Gastroesophageal sphincter (tissue), 3 donors: ENCODE measurements around the gene UNC13C.

ENCODE experiments used
- POLR2A ChIP-seq, 2 donors: fragments of 450-650 bp; IDR thresholded peaks; one replicate each; pipeline ENCODE4 v1.6.1; 2017; ENCODE audit warnings: antibody characterized with exemption in 2 of 2, mild to moderate bottlenecking in 2 of 2, moderate library complexity in 1 of 2
- TF ChIP-seq, protein P1 (sequence below), 4 experiments: fragments of 200-600 bp in 2 of 4; fragments of 450-650 bp in 2 of 4; sonication (generic) in 1 of 4; IDR thresholded peaks; one replicate each; pipeline ENCODE4 v1.5.1; 2017 to 2019; ENCODE audit warnings: antibody characterized with exemption in 4 of 4, mild to moderate bottlenecking in 2 of 4, moderate library complexity in 2 of 4

DNA sequence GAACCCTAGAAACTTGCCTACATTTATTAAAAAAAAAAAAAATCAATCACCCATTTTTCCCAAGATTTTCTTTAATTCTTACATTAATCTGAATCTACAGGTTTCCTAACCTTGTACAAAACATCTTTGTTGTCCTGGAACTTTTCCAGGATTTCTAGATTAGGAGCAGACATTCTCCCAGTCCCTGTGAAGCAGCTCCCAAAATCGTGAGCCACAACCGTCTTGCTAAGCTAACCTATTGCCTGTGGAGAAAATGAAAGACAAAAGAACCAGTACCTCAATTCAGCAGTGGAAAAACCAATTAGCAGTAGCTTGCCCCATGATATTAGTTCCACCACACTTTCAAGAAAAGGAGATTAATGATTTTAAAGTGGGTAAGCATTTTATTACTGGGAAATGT, 522.1 kb downstream of the UNC13C start:
- TF ChIP-seq, protein P1, sequence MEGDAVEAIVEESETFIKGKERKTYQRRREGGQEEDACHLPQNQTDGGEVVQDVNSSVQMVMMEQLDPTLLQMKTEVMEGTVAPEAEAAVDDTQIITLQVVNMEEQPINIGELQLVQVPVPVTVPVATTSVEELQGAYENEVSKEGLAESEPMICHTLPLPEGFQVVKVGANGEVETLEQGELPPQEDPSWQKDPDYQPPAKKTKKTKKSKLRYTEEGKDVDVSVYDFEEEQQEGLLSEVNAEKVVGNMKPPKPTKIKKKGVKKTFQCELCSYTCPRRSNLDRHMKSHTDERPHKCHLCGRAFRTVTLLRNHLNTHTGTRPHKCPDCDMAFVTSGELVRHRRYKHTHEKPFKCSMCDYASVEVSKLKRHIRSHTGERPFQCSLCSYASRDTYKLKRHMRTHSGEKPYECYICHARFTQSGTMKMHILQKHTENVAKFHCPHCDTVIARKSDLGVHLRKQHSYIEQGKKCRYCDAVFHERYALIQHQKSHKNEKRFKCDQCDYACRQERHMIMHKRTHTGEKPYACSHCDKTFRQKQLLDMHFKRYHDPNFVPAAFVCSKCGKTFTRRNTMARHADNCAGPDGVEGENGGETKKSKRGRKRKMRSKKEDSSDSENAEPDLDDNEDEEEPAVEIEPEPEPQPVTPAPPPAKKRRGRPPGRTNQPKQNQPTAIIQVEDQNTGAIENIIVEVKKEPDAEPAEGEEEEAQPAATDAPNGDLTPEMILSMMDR (IDR thresholded peaks at IDR 0.05), result no peak
- TF ChIP-seq POLR2A (IDR thresholded peaks at IDR 0.05), result no peak
